Measurements from ENCODE around the gene TENT5C.

The TENT5C gene

GRCh38 chr1:117636637-117637425 is 31.0 kb downstream of the TENT5C start:
- no peak for DNase-seq (ENCODE audit: low read depth)

- DNase-seq (ENCODE audit: low read depth) = no peak
Measured at GRCh38 chr1:117638141-117638540, 32.3 kb downstream of the TENT5C start.

GRCh38 chr1:117638759-117639158 is 32.9 kb downstream of the TENT5C start:
- no peak for DNase-seq (ENCODE audit: low read depth)

GRCh38 chr1:117639741-117640140 is 33.9 kb downstream of the TENT5C start:
- DNase-seq (ENCODE audit: low read depth) = no peak

- DNase-seq (ENCODE audit: low read depth) = no peak
Measured at GRCh38 chr1:117641536-117641935, 35.7 kb downstream of the TENT5C start.

GRCh38 chr1:117642963-117643362 is 37.1 kb downstream of the TENT5C start:
- DNase-seq (ENCODE audit: low read depth) = no peak

GRCh38 chr1:117643601-117644000 is 37.8 kb downstream of the TENT5C start:
- DNase-seq (ENCODE audit: low read depth) = no peak

- DNase-seq (ENCODE audit: low read depth) = no peak
Measured at GRCh38 chr1:117644696-117645311, 39.0 kb downstream of the TENT5C start.

- DNase-seq (ENCODE audit: low read depth) = no peak
Measured at GRCh38 chr1:117645343-117645742, 39.5 kb downstream of the TENT5C start.

GRCh38 chr1:117646007-117646811 is 40.4 kb downstream of the TENT5C start:
- no peak for DNase-seq (ENCODE audit: low read depth)

- no peak for DNase-seq (ENCODE audit: low read depth)
Measured at GRCh38 chr1:117646956-117647355, 41.1 kb downstream of the TENT5C start.

GRCh38 chr1:117648015-117648414 is 42.2 kb downstream of the TENT5C start:
- DNase-seq (ENCODE audit: low read depth) = no peak

- DNase-seq (ENCODE audit: low read depth) = no peak
Measured at GRCh38 chr1:117650840-117651568, 45.2 kb downstream of the TENT5C start.

GRCh38 chr1:117651616-117652015 is 45.8 kb downstream of the TENT5C start:
- DNase-seq (ENCODE audit: low read depth) = no peak

GRCh38 chr1:117652421-117652820 is 46.6 kb downstream of the TENT5C start:
- DNase-seq (ENCODE audit: low read depth) = no peak

GRCh38 chr1:117653195-117653594 is 47.3 kb downstream of the TENT5C start:
- no peak for DNase-seq (ENCODE audit: low read depth)

GRCh38 chr1:117653732-117654492 is 48.1 kb downstream of the TENT5C start:
- no peak for DNase-seq (ENCODE audit: low read depth)

- DNase-seq (ENCODE audit: low read depth) = no peak
Measured at GRCh38 chr1:117654493-117655219, 48.8 kb downstream of the TENT5C start.

- no peak for DNase-seq (ENCODE audit: low read depth)
Measured at GRCh38 chr1:117655220-117655577, 49.4 kb downstream of the TENT5C start.

- peak; percentile 66 for DNase-seq (ENCODE audit: low read depth)
Measured at GRCh38 chr1:117656202-117656641, 50.4 kb downstream of the TENT5C start.

- no peak for DNase-seq (ENCODE audit: low read depth)
Measured at GRCh38 chr1:117657031-117657430, 51.2 kb downstream of the TENT5C start.
